GM12801 (cell line): Measurements from ENCODE around the gene BRME1.

Experiments
- TF ChIP-seq, protein P1 (sequence below): IDR thresholded peaks from one replicate; pipeline ENCODE4 v1.5.1; 2011; ENCODE audit warnings: control low read depth; ENCODE audit not compliant: insufficient read length; ENCODE audit errors: extremely low read depth

BRME1 gene

DNA sequence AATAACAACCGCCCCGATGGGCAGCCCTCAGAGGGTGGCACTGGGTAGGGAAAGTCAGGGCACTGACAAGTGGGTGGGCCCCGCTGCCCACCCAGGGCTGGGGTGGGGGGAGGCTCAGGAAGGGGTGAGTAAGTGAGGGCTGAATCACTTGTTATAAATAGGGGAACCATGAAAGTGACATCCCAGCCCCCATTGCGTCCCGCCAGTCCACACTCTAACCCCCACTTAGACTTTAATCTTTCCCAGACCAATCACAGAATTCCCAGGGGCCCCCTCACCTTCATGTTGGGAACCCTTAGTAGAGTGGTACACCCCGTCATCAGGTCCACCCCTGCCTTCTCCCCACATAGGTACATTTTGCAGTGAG lies 66.0 kb downstream of the BRME1 start:
- TF ChIP-seq, protein P1, sequence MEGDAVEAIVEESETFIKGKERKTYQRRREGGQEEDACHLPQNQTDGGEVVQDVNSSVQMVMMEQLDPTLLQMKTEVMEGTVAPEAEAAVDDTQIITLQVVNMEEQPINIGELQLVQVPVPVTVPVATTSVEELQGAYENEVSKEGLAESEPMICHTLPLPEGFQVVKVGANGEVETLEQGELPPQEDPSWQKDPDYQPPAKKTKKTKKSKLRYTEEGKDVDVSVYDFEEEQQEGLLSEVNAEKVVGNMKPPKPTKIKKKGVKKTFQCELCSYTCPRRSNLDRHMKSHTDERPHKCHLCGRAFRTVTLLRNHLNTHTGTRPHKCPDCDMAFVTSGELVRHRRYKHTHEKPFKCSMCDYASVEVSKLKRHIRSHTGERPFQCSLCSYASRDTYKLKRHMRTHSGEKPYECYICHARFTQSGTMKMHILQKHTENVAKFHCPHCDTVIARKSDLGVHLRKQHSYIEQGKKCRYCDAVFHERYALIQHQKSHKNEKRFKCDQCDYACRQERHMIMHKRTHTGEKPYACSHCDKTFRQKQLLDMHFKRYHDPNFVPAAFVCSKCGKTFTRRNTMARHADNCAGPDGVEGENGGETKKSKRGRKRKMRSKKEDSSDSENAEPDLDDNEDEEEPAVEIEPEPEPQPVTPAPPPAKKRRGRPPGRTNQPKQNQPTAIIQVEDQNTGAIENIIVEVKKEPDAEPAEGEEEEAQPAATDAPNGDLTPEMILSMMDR = no peak

DNA sequence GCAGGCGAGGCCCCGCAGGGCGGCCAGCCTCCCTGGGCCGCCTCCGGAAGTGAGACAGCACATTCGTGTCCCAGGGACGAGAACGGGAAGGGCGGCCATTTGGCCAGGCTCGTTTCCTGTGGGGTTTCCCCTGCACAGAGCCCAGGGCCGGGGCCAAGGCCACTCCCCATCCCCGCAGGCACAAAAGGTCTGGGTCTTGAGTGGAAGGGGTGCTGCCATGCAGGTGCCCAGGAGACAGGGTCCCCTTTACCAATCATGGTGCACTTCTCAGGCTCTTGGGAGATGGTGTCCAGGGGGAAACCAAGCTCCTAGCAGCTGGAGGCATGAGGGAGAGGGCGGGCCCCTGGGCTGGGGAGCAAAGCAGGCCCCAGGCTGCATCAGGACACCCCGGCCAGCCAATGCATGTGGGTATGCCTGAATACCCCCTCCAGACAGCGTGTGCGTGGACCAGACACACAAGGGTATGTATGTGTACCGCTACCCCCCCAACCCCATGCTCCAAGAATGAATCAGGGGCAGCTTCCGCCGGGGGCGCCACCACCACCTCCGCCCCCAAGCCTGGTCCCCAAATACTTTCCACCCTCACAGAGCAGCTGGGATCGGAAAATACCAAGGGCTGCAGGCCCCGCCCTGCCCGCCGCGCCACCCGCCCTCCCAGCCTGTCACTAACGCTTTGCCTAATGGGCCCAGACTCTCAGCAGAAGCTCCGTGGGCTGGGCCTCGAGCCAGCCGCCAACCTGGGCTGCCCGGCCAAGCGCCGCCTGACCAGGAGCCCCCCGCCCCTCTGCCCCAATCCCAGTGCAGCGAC lies 66.6 kb downstream of the BRME1 start:
- TF ChIP-seq, protein P1 = no peak

DNA sequence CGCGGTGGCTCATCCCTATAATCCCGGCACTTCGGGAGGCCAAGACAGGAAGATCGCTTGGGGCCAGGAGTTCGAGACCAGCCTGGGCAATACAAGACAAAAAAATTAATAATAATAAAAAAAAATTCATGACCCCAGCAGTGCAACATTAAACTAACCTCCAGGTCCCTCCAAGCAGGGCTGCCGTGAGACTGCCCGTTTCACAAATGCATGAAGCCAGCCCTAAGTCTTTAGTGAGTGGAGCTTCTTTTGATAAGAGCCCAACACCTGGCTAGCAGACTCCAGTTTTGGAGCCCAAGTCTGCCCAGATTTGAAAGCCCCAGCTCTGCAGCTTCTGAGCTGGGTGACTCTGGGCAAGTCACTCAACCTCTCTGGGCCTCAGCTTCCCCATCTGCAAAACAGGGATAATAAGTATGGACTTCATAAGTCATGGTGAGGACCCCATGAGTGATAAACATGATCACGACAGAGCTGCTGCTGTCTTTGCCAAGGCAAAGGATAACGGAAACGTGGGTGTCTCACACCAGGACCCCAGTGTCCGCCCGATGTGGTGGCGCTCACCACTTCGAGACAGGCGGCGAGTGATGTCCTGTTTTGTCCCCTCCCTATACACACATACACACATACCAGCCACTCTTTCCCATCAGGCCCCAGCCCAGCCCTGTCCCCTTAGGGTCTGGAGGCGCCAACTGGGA lies 67.3 kb downstream of the BRME1 start:
- TF ChIP-seq, protein P1 = no peak

DNA sequence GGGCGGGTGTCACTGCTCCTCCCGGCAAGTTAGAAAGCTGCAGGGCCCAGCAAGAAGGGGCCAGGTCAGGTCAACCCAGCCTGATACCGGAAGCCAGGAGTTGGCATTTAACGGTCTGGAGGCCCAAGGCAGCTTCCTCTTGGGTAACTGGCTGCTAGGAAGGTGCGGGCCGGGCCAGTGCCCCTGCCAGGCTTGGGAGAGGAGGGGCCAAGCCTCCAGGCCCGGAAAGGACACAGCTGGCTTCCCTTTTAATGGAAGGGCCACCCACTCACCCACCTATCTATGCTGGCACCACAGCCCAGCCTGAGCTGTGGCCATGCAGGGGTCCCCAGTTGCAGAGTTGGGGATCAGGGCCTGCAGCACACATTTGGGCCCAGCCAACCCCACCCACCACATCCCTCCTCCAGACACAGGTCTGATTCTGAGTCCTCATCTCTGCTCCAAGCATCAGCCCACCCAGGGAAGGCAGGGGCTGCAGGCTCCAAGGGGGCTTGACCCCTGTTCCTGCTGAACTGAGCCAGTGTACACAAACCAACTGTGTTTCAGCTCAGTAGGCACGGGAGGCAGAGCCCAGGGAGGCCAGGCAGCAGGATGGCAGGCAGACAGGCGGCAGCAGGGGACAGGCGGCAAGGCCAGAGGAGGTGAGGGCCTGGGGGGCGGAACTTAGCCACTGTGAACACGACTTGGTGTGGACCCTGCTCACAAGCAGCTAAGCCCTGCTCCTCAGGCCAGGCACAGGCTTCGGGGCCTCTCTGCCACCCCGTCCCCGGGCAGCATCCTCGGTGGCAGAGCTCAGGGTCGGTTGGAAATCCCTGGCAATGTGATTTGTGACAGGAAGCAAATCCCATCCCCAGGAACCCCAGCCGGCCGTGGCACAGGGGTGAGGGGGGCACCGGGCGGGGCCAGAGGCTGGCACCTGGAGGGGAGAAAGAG lies 69.9 kb downstream of the BRME1 start:
- TF ChIP-seq, protein P1 = no peak

DNA sequence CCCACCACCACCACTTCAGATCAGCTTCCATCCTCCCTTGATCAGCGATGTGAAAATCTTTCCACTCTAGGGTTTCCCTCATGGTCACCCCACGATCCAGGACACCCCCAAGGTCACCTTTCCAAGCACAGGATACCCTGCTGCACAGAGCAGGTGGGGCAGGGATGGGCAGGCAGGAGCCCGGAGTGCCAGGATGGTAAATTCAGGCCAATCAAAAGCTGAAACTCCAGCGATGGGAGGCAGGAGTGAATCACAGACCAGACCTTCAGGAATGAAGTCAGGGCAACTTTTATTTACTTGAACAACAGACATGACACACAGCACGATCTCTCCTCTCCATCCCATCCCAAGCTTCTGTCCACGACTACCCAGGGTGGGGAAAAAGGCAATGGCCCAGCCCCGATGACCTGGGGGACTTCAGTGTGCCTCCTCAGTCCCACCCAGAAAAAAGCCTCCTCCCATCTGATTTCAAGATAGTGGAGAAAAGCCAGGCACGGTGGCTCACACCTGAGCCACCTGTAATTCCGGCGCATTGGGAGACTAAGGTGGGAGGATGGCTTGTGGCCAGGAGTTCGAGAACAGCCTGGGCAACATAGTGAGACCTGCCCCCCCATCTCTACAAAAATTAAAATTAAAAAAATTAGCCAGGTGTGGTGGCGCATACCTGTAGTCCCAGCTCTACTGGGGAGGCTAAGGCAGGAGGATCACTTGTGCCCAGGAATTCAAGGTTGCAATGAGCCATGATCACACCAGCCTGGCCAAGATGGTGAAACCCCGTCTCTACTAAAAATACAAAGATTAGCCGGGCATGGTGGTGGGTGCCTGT lies 71.5 kb downstream of the BRME1 start:
- TF ChIP-seq, protein P1 = no peak

DNA sequence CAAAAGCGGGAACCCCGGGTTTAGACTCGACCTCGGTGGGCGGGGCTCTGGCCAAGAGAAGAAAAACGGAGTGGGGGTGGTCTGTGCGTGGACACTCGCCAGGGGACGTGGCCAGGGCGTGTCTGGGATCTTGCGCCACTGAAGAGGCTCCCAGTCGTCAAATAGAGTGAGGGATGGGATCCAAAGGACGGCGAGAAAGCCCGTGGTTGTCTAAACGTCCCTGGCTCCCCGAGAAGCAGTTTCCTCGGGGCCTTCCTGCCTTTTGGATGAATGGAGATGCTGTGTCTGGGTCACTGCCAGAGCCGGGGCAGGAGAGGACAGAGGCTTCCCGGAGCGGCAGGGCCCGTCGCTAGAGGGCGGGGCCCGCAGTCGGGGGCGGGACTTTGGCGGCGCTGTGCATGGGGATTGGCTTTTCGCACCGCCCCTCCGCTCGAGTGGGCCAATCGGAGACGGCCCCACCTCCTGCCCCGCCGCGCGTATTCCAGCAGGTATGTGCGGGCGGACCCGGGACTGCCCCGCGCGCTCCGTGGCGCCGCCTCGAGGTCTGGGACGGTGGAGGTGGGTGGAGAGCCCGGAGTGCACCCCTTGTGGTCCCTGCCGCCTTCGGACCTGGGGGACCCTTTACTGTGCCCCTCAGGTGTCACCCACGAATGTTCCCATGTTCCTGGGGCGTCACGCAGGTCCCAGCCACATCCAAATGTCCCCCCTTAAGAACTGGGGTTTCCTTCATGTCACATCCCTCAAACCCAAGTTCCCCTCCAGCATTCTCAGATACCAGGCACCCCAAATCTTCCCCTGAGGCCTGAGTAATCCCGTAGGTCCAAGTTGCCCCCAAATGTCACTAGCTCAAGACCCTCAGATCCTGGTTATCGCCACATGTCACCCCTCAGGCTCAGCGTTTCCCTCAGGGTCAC lies 72.3 kb downstream of the BRME1 start:
- TF ChIP-seq, protein P1 = no peak
